K562 (cell line): Measurements from ENCODE around the gene DACT3. TPM values are rescaled to one million over a fixed set of nuclear protein-coding genes. Genes with fewer than 3 reads are reported as not detected.

Experiments
- C11orf30 ChIP-seq: fragments of 450-650 bp; IDR thresholded peaks from 2 replicates; pipeline ENCODE4 v1.6.1; 2016; ENCODE audit warnings: low read depth, mild to moderate bottlenecking
- CAMTA2 ChIP-seq: fragments of 250-450 bp; sonication (Bioruptor Pico); conservative IDR thresholded peaks from 2 replicates; pipeline ENCODE4 v1.5.1; 2022
- CCNT2 ChIP-seq: IDR thresholded peaks from 2 replicates; pipeline ENCODE4 v1.6.1; 2011; ENCODE audit warnings: borderline replicate concordance, low read depth, mild to moderate bottlenecking, moderate library complexity, mixed read lengths, low read length; ENCODE audit not compliant: insufficient read length; ENCODE audit errors: extremely low read depth
- CHAMP1 ChIP-seq: fragments of 450-650 bp; IDR thresholded peaks from 2 replicates; pipeline ENCODE4 v1.6.1; 2016; ENCODE audit warnings: mild to moderate bottlenecking
- CHD1 ChIP-seq: fragments of 200-600 bp; sonication (generic); IDR thresholded peaks from one replicate; pipeline ENCODE4 v1.6.1; 2012; ENCODE audit warnings: mild to moderate bottlenecking, moderate library complexity, low read length, inconsistent platforms
- CREM ChIP-seq: IDR thresholded peaks from 2 replicates; pipeline ENCODE4 v1.6.1; 2014; ENCODE audit warnings: antibody characterized with exemption, low read depth
- DLX4 ChIP-seq: fragments of 250-450 bp; sonication (Bioruptor Pico); IDR thresholded peaks from 2 replicates; pipeline ENCODE4 v1.6.1; 2021; ENCODE audit warnings: mild to moderate bottlenecking
- DNMT1 ChIP-seq: fragments of 450-650 bp; IDR thresholded peaks from 2 replicates; pipeline ENCODE4 v1.6.1; 2016; ENCODE audit warnings: antibody characterized with exemption, mild to moderate bottlenecking
- ELF1 ChIP-seq: fragments of 200-800 bp; sonication (Bioruptor generic); IDR thresholded peaks from 2 replicates; pipeline ENCODE4 v1.6.1; 2016; ENCODE audit warnings: missing genetic modification characterization, missing compliant biosample characterization
- FOS ChIP-seq: IDR thresholded peaks from 3 replicates; pipeline ENCODE4 v1.6.1; 2011; ENCODE audit not compliant: insufficient read length; ENCODE audit errors: extremely low read depth
- FOSL1 ChIP-seq: fragments of 200-800 bp; sonication (Bioruptor generic); conservative IDR thresholded peaks from 2 replicates; pipeline ENCODE4 v1.6.1; 2016; ENCODE audit warnings: missing genetic modification characterization, missing compliant biosample characterization
- HCFC1 ChIP-seq: IDR thresholded peaks from 2 replicates; pipeline ENCODE4 v1.6.1; 2012; ENCODE audit warnings: low read depth, low read length, improper control_type of control experiment
- HDAC8 ChIP-seq: fragments of 450-650 bp; IDR thresholded peaks from 2 replicates; pipeline ENCODE4 v1.6.1; 2016; ENCODE audit warnings: mild to moderate bottlenecking, missing genetic modification characterization, moderate library complexity, missing compliant biosample characterization
- HNRNPUL1 ChIP-seq: fragments of 200-400 bp; formaldehyde crosslinking; IDR thresholded peaks from 2 replicates; pipeline ENCODE4 v1.6.1; 2017; ENCODE audit warnings: low read length
- JUN ChIP-seq, 2 experiments: sonication (generic) in 1 of 2; formaldehyde crosslinking in 1 of 2; IDR thresholded peaks; 2 replicates each; pipeline versions ENCODE4 v1.6.1 to v1.8.0; 2012 to 2022; ENCODE audit warnings: borderline replicate concordance in 2 of 2, mild to moderate bottlenecking in 2 of 2, improper control_type of control experiment in 1 of 2, low read depth in 1 of 2, low read length in 1 of 2, missing genetic modification reagents in 1 of 2
- KDM1A ChIP-seq, 2 experiments: fragments of 450-650 bp; IDR thresholded peaks; 2 replicates each; pipeline ENCODE4 v1.6.1; 2016; ENCODE audit warnings: mild to moderate bottlenecking in 2 of 2
- MAFF ChIP-seq: IDR thresholded peaks from 2 replicates; pipeline ENCODE4 v1.6.1; 2012; ENCODE audit warnings: low read length, improper control_type of control experiment
- PHB2 ChIP-seq: fragments of 450-650 bp; IDR thresholded peaks from 2 replicates; pipeline ENCODE4 v1.6.1; 2017; ENCODE audit warnings: low read depth
- POLR3A ChIP-seq: IDR thresholded peaks from 2 replicates; pipeline ENCODE4 v1.6.1; 2011; ENCODE audit warnings: borderline replicate concordance, mild to moderate bottlenecking, moderate library complexity; ENCODE audit not compliant: insufficient read length, insufficient read depth; ENCODE audit errors: extremely low read depth
- RBM15 ChIP-seq: fragments of 200-400 bp; formaldehyde crosslinking; IDR thresholded peaks from 2 replicates; pipeline ENCODE4 v1.6.1; 2018; ENCODE audit warnings: mild to moderate bottlenecking, low read length, moderate library complexity; ENCODE audit not compliant: insufficient read depth
- SMARCE1 ChIP-seq: fragments of 450-650 bp; IDR thresholded peaks from 2 replicates; pipeline ENCODE4 v1.7.1; 2016; ENCODE audit warnings: mild to moderate bottlenecking
- SMC3 ChIP-seq: conservative IDR thresholded peaks from 2 replicates; pipeline ENCODE4 v1.6.1; 2011; ENCODE audit warnings: low read depth, low read length, improper control_type of control experiment; ENCODE audit not compliant: insufficient read depth
- SRSF9 ChIP-seq: fragments of 200-400 bp; formaldehyde crosslinking; IDR thresholded peaks from 2 replicates; pipeline ENCODE4 v1.6.1; 2017; ENCODE audit warnings: low read depth, low read length, borderline replicate concordance
- XRCC3 ChIP-seq: fragments of 450-650 bp; IDR thresholded peaks from 2 replicates; pipeline ENCODE4 v1.6.1; 2017; ENCODE audit warnings: mild to moderate bottlenecking, moderate library complexity
- ZNF75A ChIP-seq: fragments of 450-650 bp; formaldehyde crosslinking; IDR thresholded peaks from 2 replicates; pipeline ENCODE4 v1.4.0; 2020; ENCODE audit warnings: mild to moderate bottlenecking
- ZNF77 ChIP-seq: fragments of 250-450 bp; sonication (Bioruptor Pico); IDR thresholded peaks from 2 replicates; pipeline ENCODE4 v1.5.0; 2020
- polyA plus RNA-seq, 8 experiments: library from polyadenylated mRNA; depleted of rRNA in 4 of 8; stranded (reverse) in 5 of 8; unstranded in 3 of 8; fragments of >200 nt; fragmentation: Nextera tagmentation in 2 of 8; fragmentation: Illumina TruSeq in 1 of 8; extraction: Ambion mirVana in 2 of 8; extraction: Trizol in 1 of 8; gene quantifications; 2 replicates each; pipeline versions ENCODE4 v1.2.1 to v1.2.3, GENCODE V29; 2011 to 2014; ENCODE audit warnings: inconsistent platforms in 1 of 8, missing spikeins in 1 of 8
- total RNA-seq, 7 experiments: library from RNA; depleted of rRNA in 6 of 7; stranded (reverse); fragments of >200 nt in 6 of 7; fragmentation: Illumina TruSeq in 2 of 7; extraction: Trizol in 2 of 7; gene quantifications; 2 replicates each; pipeline versions ENCODE4 v1.2.1 to v1.2.3, GENCODE V29; 2011 to 2021; ENCODE audit warnings: low replicate concordance in 1 of 7

The DACT3 gene
- total and polyA plus RNA-seq, 9 of the 15 experiments (the other 6 are each of a cell fraction or from before 2014, with no cell fraction given), result 0.67 to 6.5 (median 3.5) TPM

- TF ChIP-seq POLR3A (no peak), JUN (IDR thresholded peaks at IDR 0.05; ENCODE audit: borderline replicate concordance, low read depth, low read length) (no peak), JUN (CRISPR knock-in tag; IDR thresholded peaks at IDR 0.05; ENCODE audit: borderline replicate concordance) (no peak), SMARCE1 (no peak), MAFF (no peak), ZNF75A (CRISPR knock-in tag) (no peak), HNRNPUL1 (no peak), FOSL1 (tag) (peak; percentile 29; the same call in 1 of the 2 replicates), ELF1 (tag) (no peak), CAMTA2 (CRISPR knock-in tag) (no peak), SMC3 (no peak), FOS (no peak), SRSF9 (no peak), CHAMP1 (no peak), HDAC8 (tag) (no peak), C11orf30 (peak; percentile 51), CHD1 (no peak), XRCC3 (no peak), HCFC1 (no peak), DLX4 (no peak), CCNT2 (no peak), CREM (no peak), DNMT1 (no peak), KDM1A (IDR thresholded peaks at IDR 0.05) (peak; percentile 68 to 79; a peak in 2 of 4 replicates), ZNF77 (CRISPR knock-in tag) (no peak), RBM15 (no peak), PHB2 (no peak)
These were observed 35.9 kb downstream of the DACT3 start, which contains the start of gene PTGIR (continued) for GRCh38 chr19:46624958-46625661.
